Panc1 (cell line): ENCODE measurements around the gene RABGGTA. TPM values are rescaled to one million over a fixed set of nuclear protein-coding genes. Genes with fewer than 3 reads are reported as not detected.

Experiments used
- ATAC-seq: fragments of 200-7000 bp; cut with Tn5 transposase; 2 replicates; pipeline ENCODE4 v1.9.1; 2020; ENCODE audit warnings: mild to moderate bottlenecking, moderate library complexity
- BruUV-seq: library from RNA; stranded (reverse); fragments of 400-500 nt; replicated peaks from 2 replicates; lab custom pipeline; 2021; lab: Mats Ljungman, UMichigan
- CTCF ChIA-PET: fragments of 300-600 bp; sonication (Branson Sonifier 250); formaldehyde crosslinking; loops from one replicate; lab custom pipeline; 2022; ENCODE audit warnings: antibody characterized with exemption; lab: Charles Lee
- POLR2A ChIA-PET: fragments of 300-600 bp; sonication (Branson Sonifier 250); formaldehyde crosslinking; loops from one replicate; lab custom pipeline; 2022; ENCODE audit warnings: antibody characterized with exemption; lab: Charles Lee
- DNase-seq: peaks from one replicate; pipeline ENCODE4 v3.0.0-alpha.2; 2010; ENCODE audit warnings: low read depth, low spot score
- H3K27ac ChIP-seq: 2 replicates; pipeline ENCODE4 v1.5.1; 2011; ENCODE audit warnings: mild to moderate bottlenecking, low read length, inconsistent platforms
- H3K27me3 ChIP-seq: fragments of 200-500 bp; sonication (Bioruptor generic); 2 replicates; pipeline ENCODE4 v1.6.0; 2014; ENCODE audit warnings: low read length, inconsistent platforms; ENCODE audit not compliant: control insufficient read depth, insufficient read depth
- H3K36me3 ChIP-seq: fragments of 200-500 bp; sonication (Bioruptor generic); 2 replicates; pipeline ENCODE4 v1.5.1; 2014; ENCODE audit warnings: inconsistent platforms, mild to moderate bottlenecking, low read length, moderate library complexity; ENCODE audit not compliant: control insufficient read depth, insufficient read depth
- H3K4me1 ChIP-seq: 2 replicates; pipeline ENCODE4 v1.5.1; 2011; ENCODE audit warnings: inconsistent platforms, mild to moderate bottlenecking, low read length, moderate library complexity; ENCODE audit not compliant: control insufficient read depth, insufficient read depth
- H3K4me3 ChIP-seq, 2 experiments: 2 replicates each; pipeline ENCODE4 v1.5.1; 2011 to 2012; ENCODE audit warnings: low read depth in 2 of 2, low read length in 2 of 2, mild to moderate bottlenecking in 2 of 2, inconsistent platforms in 1 of 2, moderate library complexity in 1 of 2
- H3K9me3 ChIP-seq: fragments of 200-500 bp; sonication (Bioruptor generic); 2 replicates; pipeline ENCODE4 v1.5.1; 2014; ENCODE audit warnings: low read depth, mild to moderate bottlenecking, inconsistent platforms, low read length, moderate library complexity; ENCODE audit not compliant: control insufficient read depth, insufficient read depth
- CTCF ChIP-seq: fragments of 450-650 bp; IDR thresholded peaks from 2 replicates; pipeline ENCODE4 v1.5.1; 2017; ENCODE audit warnings: mild to moderate bottlenecking
- POLR2AphosphoS5 ChIP-seq: IDR thresholded peaks from 2 replicates; pipeline ENCODE4 v1.6.1; 2012; ENCODE audit warnings: mild to moderate bottlenecking, low read depth, low read length, moderate library complexity
- REST ChIP-seq, 2 experiments: IDR thresholded peaks; 2 replicates each; pipeline ENCODE4 v1.6.1; 2011 to 2012; ENCODE audit warnings: low read depth in 2 of 2, control low read depth in 1 of 2, low read length in 1 of 2, mild to moderate bottlenecking in 1 of 2, moderate library complexity in 1 of 2; ENCODE audit not compliant: insufficient read depth in 1 of 2
- SIN3A ChIP-seq: IDR thresholded peaks from 2 replicates; pipeline ENCODE4 v1.6.1; 2012; ENCODE audit warnings: low read depth, mild to moderate bottlenecking, low read length, moderate library complexity, borderline replicate concordance; ENCODE audit not compliant: insufficient read depth
- TCF7L2 ChIP-seq: IDR thresholded peaks from 2 replicates; pipeline ENCODE4 v1.6.1; 2011; ENCODE audit warnings: mild to moderate bottlenecking, low read depth, low read length, inconsistent platforms
- in situ Hi-C: cut with HindIII; loops from 2 replicates; pipeline ENCODE4 v1.10.0; 2016; ENCODE audit warnings: low sequenced_read_pairs, low pct_unique_long_range_greater_than_20kb
- intact Hi-C: fragments of 100-400 bp; cut with micrococcal nuclease; formaldehyde crosslinking; loops from one replicate; pipeline ENCODE4 v1.10.0; 2022; ENCODE audit not compliant: unreplicated experiment
- total RNA-seq: library from RNA; stranded (reverse); gene quantifications from one replicate; pipeline ENCODE4 v1.2.1, GENCODE V29; 2021; ENCODE audit not compliant: unreplicated experiment

The RABGGTA gene
- total RNA-seq, 1 experiment from 2014 or later = 30.9 TPM

- Histone ChIP-seq H3K36me3 (peaks cover 8% of the 10 kb centered on the region), H3K4me1 (peaks cover 18% of the 10 kb centered on the region), H3K27me3 (no peaks in the 10 kb centered on the region), H3K4me3 (peak overlapping the region; percentile 87 to 89), H3K27ac (peak overlapping the region; percentile 96), H3K9me3 (no peaks in the 10 kb centered on the region)
- in situ Hi-C loops (no loop called here), intact Hi-C loops (no loop called here)
- ATAC-seq (no peak), DNase-seq (no peak)
- POLR2A ChIA-PET = no interaction called here
- no peak for TF ChIP-seq SIN3A
- TF ChIP-seq POLR2AphosphoS5 = no peak
- TF ChIP-seq CTCF = no peak
- no peak for TF ChIP-seq TCF7L2
- TF ChIP-seq REST (IDR thresholded peaks at IDR 0.05; ENCODE audit: insufficient read depth in 1 of 2, low read depth in 2 of 2, low read length in 1 of 2) = no peak
- CTCF ChIA-PET = no interaction called here
- BruUV-seq = no TSS peak
These were observed 37.9 kb downstream of the RABGGTA start for GRCh38 chr14:24233538-24233866.

- H3K4me3 ChIP-seq = peak within 1 kb of the TSS; percentile 87 to 89
- in situ Hi-C loops (no loop called here), intact Hi-C loops (no loop called here)
- no peaks in the 10 kb centered on the region for H3K27me3 ChIP-seq
- BruUV-seq = TSS peak; percentile 79
- peaks cover 18% of the 10 kb centered on the region for H3K4me1 ChIP-seq
- TF ChIP-seq SIN3A = 0 out of 2 replicates have a peak, but pooled peaks have one; percentile 14
- TF ChIP-seq REST (IDR thresholded peaks at IDR 0.05; ENCODE audit: insufficient read depth in 1 of 2, low read depth in 2 of 2, low read length in 1 of 2) = no peak
- H3K36me3 ChIP-seq = peaks cover 8% of the 10 kb centered on the region
- DNase-seq = no peak
- peak within 1 kb of the TSS; percentile 96 for H3K27ac ChIP-seq
- H3K9me3 ChIP-seq = no peaks in the 10 kb centered on the region
- ATAC-seq = peak; percentile 79
- CTCF ChIA-PET = no interaction called here
- POLR2A ChIA-PET = no interaction called here
These were observed 38.5 kb downstream of the RABGGTA start, which contains the start of gene GMPR2 for GRCh38 chr14:24232645-24233537. TSS of gene GMPR2 (plus strand) at chr14:24232929. CDS start at chr14:24233254, 325 bp downstream.
